H1 (cell line): ENCODE measurements around the gene DOK6. TPM values are rescaled to one million over a fixed set of nuclear protein-coding genes. Genes with fewer than 3 reads are reported as not detected.
A peak's percentile ranks its signal among the peaks of the same experiment; 100 is the strongest.

ENCODE experiments used
- CTCF ChIA-PET: fragments of 300-600 bp; sonication (Branson Sonifier 250); formaldehyde crosslinking; loops from one replicate; lab custom pipeline; 2021; ENCODE audit not compliant: partially characterized antibody; lab: Charles Lee
- POLR2A ChIA-PET: fragments of 300-600 bp; sonication (Branson Sonifier 250); formaldehyde crosslinking; loops from one replicate; lab custom pipeline; 2021; ENCODE audit warnings: inconsistent platforms; ENCODE audit not compliant: partially characterized antibody; lab: Charles Lee
- DNase-seq, 2 experiments: peaks; one replicate each; pipeline versions ENCODE4 v3.0.0 to v3.0.0-alpha.2; 2010 to 2022; ENCODE audit warnings: low spot score in 2 of 2, low read depth in 1 of 2, mixed read lengths in 1 of 2
- FAIRE-seq: peaks from 2 replicates; lab custom pipeline; 2011; peaks lifted over from hg19 to GRCh38; lab: Jason Lieb, UNC
- H2AFZ ChIP-seq: 2 replicates; pipeline ENCODE4 v1.8.1; 2012; ENCODE audit warnings: low read length, inconsistent platforms
- H2AK5ac ChIP-seq: 2 replicates; pipeline ENCODE4 v1.6.1; 2013; ENCODE audit warnings: low read depth, low read length
- H2BK120ac ChIP-seq: replicated peaks from 2 replicates; pipeline ENCODE3; 2013; ENCODE audit warnings: low read depth, low read length, inconsistent platforms
- H2BK12ac ChIP-seq: 2 replicates; pipeline ENCODE4 v1.6.1; 2013; ENCODE audit warnings: low read depth, low read length
- H2BK15ac ChIP-seq: 2 replicates; pipeline ENCODE4 v1.6.1; 2013; ENCODE audit warnings: low read length
- H2BK20ac ChIP-seq: 2 replicates; pipeline ENCODE4 v1.6.1; 2013; ENCODE audit warnings: low read length
- H2BK5ac ChIP-seq: 2 replicates; pipeline ENCODE4 v1.6.1; 2013; ENCODE audit warnings: low read depth, low read length
- H3K14ac ChIP-seq: 2 replicates; pipeline ENCODE4 v1.6.1; 2013; ENCODE audit warnings: inconsistent platforms; ENCODE audit not compliant: insufficient read length
- H3K18ac ChIP-seq: 2 replicates; pipeline ENCODE4 v1.6.1; 2013; ENCODE audit warnings: low read length; ENCODE audit errors: extremely low read depth
- H3K23ac ChIP-seq: 2 replicates; pipeline ENCODE4 v1.6.1; 2013; ENCODE audit warnings: inconsistent platforms; ENCODE audit not compliant: insufficient read length
- H3K23me2 ChIP-seq: 2 replicates; pipeline ENCODE4 v1.6.1; 2013; ENCODE audit warnings: low read depth, low read length
- H3K27ac ChIP-seq: 2 replicates; pipeline ENCODE4 v1.6.1; 2011; ENCODE audit warnings: low read depth, low read length, inconsistent platforms
- H3K27me3 ChIP-seq, 4 experiments: replicated peaks in 1 of 4; 1 replicate in 1 of 4; 2 replicates in 3 of 4; pipeline versions ENCODE4 v1.6.1 to v1.8.1; 2011 to 2013; ENCODE audit warnings: low read length in 3 of 4, mild to moderate bottlenecking in 3 of 4, inconsistent platforms in 2 of 4, mixed read lengths in 2 of 4, moderate library complexity in 1 of 4; ENCODE audit not compliant: control insufficient read depth in 3 of 4, insufficient read depth in 3 of 4; ENCODE audit errors: extremely low read depth in 1 of 4
- H3K36me3 ChIP-seq, 4 experiments: 2 replicates each; pipeline versions ENCODE4 v1.6.1 to v1.8.1; 2011 to 2013; ENCODE audit warnings: mild to moderate bottlenecking in 4 of 4, low read length in 3 of 4, moderate library complexity in 2 of 4, control low read depth in 1 of 4, inconsistent platforms in 1 of 4; ENCODE audit not compliant: insufficient read depth in 4 of 4, control insufficient read depth in 2 of 4
- H3K4ac ChIP-seq: replicated peaks from 2 replicates; pipeline ENCODE3; 2013; ENCODE audit warnings: low read length, low read depth, mixed read lengths, inconsistent platforms; ENCODE audit not compliant: insufficient read length
- H3K4me1 ChIP-seq, 4 experiments: replicated peaks in 1 of 4; 1 replicate in 1 of 4; 2 replicates in 3 of 4; pipeline versions ENCODE4 v1.6.1 to v1.8.1; 2011 to 2013; ENCODE audit warnings: low read length in 3 of 4, inconsistent platforms in 2 of 4, mixed read lengths in 1 of 4; ENCODE audit not compliant: insufficient read depth in 4 of 4, control insufficient read depth in 3 of 4
- H3K4me2 ChIP-seq, 2 experiments: 2 replicates each; pipeline versions ENCODE4 v1.6.1 to v1.8.1; 2011 to 2013; ENCODE audit warnings: low read depth in 2 of 2, low read length in 2 of 2, control low read depth in 1 of 2, inconsistent platforms in 1 of 2, mild to moderate bottlenecking in 1 of 2; ENCODE audit not compliant: insufficient read depth in 1 of 2
- H3K4me3 ChIP-seq, 4 experiments: fragments of 200-600, 300-600 bp in 1 of 4; sonication (generic), shearing (Covaris generic), sonication (Bioruptor Twin) in 1 of 4; 2 replicates each; pipeline versions ENCODE4 v1.5.1 to v1.8.1; 2011 to 2016; ENCODE audit warnings: low read length in 4 of 4, low read depth in 3 of 4, control low read depth in 2 of 4, inconsistent platforms in 2 of 4, mild to moderate bottlenecking in 2 of 4, mixed read lengths in 1 of 4, moderate library complexity in 1 of 4; ENCODE audit not compliant: insufficient read depth in 2 of 4; ENCODE audit errors: extremely low read depth in 1 of 4
- H3K56ac ChIP-seq: replicated peaks from 2 replicates; pipeline ENCODE3; 2013; ENCODE audit warnings: low read depth, mild to moderate bottlenecking, mixed read lengths, low read length, inconsistent platforms; ENCODE audit not compliant: insufficient read length
- H3K79me1 ChIP-seq: 2 replicates; pipeline ENCODE4 v1.6.1; 2013; ENCODE audit warnings: low read depth, low read length, control low read depth
- H3K79me2 ChIP-seq, 2 experiments: 2 replicates each; pipeline versions ENCODE4 v1.6.1 to v1.8.1; 2012 to 2013; ENCODE audit warnings: low read length in 2 of 2, mild to moderate bottlenecking in 2 of 2, inconsistent platforms in 1 of 2; ENCODE audit not compliant: insufficient read depth in 2 of 2, control insufficient read depth in 1 of 2
- H3K9ac ChIP-seq, 4 experiments: replicated peaks in 1 of 4; 1 replicate in 1 of 4; 2 replicates in 3 of 4; pipeline versions ENCODE4 v1.6.1 to v1.8.1; 2011 to 2013; ENCODE audit warnings: low read depth in 3 of 4, low read length in 3 of 4, control low read depth in 2 of 4, mild to moderate bottlenecking in 2 of 4, moderate library complexity in 2 of 4, inconsistent platforms in 1 of 4; ENCODE audit errors: extremely low read depth in 1 of 4
- H3K9me3 ChIP-seq, 2 experiments: 2 replicates each; pipeline versions ENCODE4 v1.6.1 to v1.8.1; 2012 to 2013; ENCODE audit warnings: mild to moderate bottlenecking in 2 of 2, moderate library complexity in 2 of 2, control low read depth in 1 of 2, inconsistent platforms in 1 of 2, low read depth in 1 of 2, low read length in 1 of 2, mixed read lengths in 1 of 2; ENCODE audit not compliant: insufficient read depth in 2 of 2
- H4K20me1 ChIP-seq, 2 experiments: replicated peaks in 1 of 2; 2 replicates each; pipeline versions ENCODE3 to v1.8.1; 2011 to 2013; ENCODE audit warnings: inconsistent platforms in 2 of 2, low read length in 2 of 2, mild to moderate bottlenecking in 1 of 2; ENCODE audit not compliant: insufficient read depth in 2 of 2, control insufficient read depth in 1 of 2
- H4K5ac ChIP-seq: 2 replicates; pipeline ENCODE4 v1.6.1; 2013; ENCODE audit warnings: low read length, low read depth, mixed read lengths, inconsistent platforms; ENCODE audit not compliant: insufficient read length
- H4K8ac ChIP-seq: 2 replicates; pipeline ENCODE4 v1.8.0; 2013; ENCODE audit warnings: mild to moderate bottlenecking, moderate library complexity, low read length, inconsistent platforms; ENCODE audit not compliant: insufficient read depth; ENCODE audit errors: extremely low read depth
- H4K91ac ChIP-seq: replicated peaks from 2 replicates; pipeline ENCODE3; 2013; ENCODE audit warnings: low read length, mixed read lengths, inconsistent platforms; ENCODE audit not compliant: insufficient read length
- BCL11A ChIP-seq, 2 experiments: IDR thresholded peaks; one replicate each; pipeline ENCODE4 v1.6.1; 2011; ENCODE audit warnings: low read depth in 2 of 2, low read length in 2 of 2, mild to moderate bottlenecking in 2 of 2
- CTBP2 ChIP-seq: IDR thresholded peaks from 2 replicates; pipeline ENCODE4 v1.7.0; 2011; ENCODE audit warnings: borderline replicate concordance, mild to moderate bottlenecking, moderate library complexity, mixed read lengths, low read length; ENCODE audit not compliant: insufficient read depth, insufficient read length
- EZH2 ChIP-seq: fragments of 200-600 bp; sonication (generic); IDR thresholded peaks from 2 replicates; pipeline ENCODE4 v1.7.1; 2012; ENCODE audit warnings: low read depth, mild to moderate bottlenecking, moderate library complexity, low read length, inconsistent platforms; ENCODE audit not compliant: severe bottlenecking
- RFX5 ChIP-seq: IDR thresholded peaks from 2 replicates; pipeline ENCODE4 v1.6.1; 2011; ENCODE audit warnings: low read depth, low read length, improper control_type of control experiment, borderline replicate concordance
- RNF2 ChIP-seq: fragments of 200-900, 300-1000 bp; sonication (generic); IDR thresholded peaks from 2 replicates; pipeline ENCODE4 v1.7.1; 2016; ENCODE audit warnings: borderline replicate concordance, low read depth, mild to moderate bottlenecking, antibody characterized with exemption, low read length; ENCODE audit not compliant: poor library complexity, severe bottlenecking; ENCODE audit errors: missing control alignments
- SIX5 ChIP-seq: IDR thresholded peaks from 2 replicates; pipeline ENCODE4 v1.6.1; 2011; ENCODE audit warnings: mild to moderate bottlenecking, low read depth, low read length
- SP1 ChIP-seq: IDR thresholded peaks from 2 replicates; pipeline ENCODE4 v1.6.1; 2011; ENCODE audit warnings: low read depth, low read length
- SRF ChIP-seq: IDR thresholded peaks from 2 replicates; pipeline ENCODE4 v1.6.1; 2011; ENCODE audit warnings: mild to moderate bottlenecking, low read depth, low read length, moderate library complexity
- SUZ12 ChIP-seq: fragments of 200-600 bp; sonication (generic); IDR thresholded peaks from 2 replicates; pipeline ENCODE4 v1.6.1; 2012; ENCODE audit warnings: mild to moderate bottlenecking, inconsistent platforms, low read length, moderate library complexity, mixed read lengths
- WGBS, 2 experiments: shearing (Covaris generic) in 1 of 2; methylation state at CpG; one replicate each; pipeline versions ENCODE4 v1.1.6 to v1.1.7; 2013 to 2015; ENCODE audit warnings: low lambda C conversion rate in 2 of 2, mixed read lengths in 2 of 2, inconsistent platforms in 1 of 2, low coverage in 1 of 2, missing lambda C conversion rate in 1 of 2; ENCODE audit not compliant: insufficient replicate concordance in 2 of 2, insufficient coverage in 1 of 2, insufficient read length in 1 of 2; ENCODE audit errors: extremely low coverage in 1 of 2, missing lambda C conversion rate in 1 of 2; 5-methylcytosine and 5-hydroxymethylcytosine counted together
- polyA plus RNA-seq, 7 experiments: library from polyadenylated mRNA; depleted of rRNA in 3 of 7; stranded (reverse) in 5 of 7; unstranded in 2 of 7; fragments of >200 nt in 5 of 7; fragments of 200-250 nt in 2 of 7; gene quantifications; 1 replicate in 5 of 7; 2 replicates in 1 of 7; 4 replicates in 1 of 7; pipeline versions ENCODE4 v1.2.1 to v1.2.3, GENCODE V29; 2011 to 2013; ENCODE audit warnings: missing spikeins in 2 of 7, mixed read lengths in 2 of 7
- total RNA-seq: library from RNA; stranded (reverse); fragmentation: NEBNext Ultra II Directional; extraction: Animal tissue kit (Norgen Biotek cat#: 25700); gene quantifications from 2 replicates; pipeline ENCODE4 v1.2.1, GENCODE V29; 2021

The DOK6 gene
- total and polyA plus RNA-seq, 2 of the 8 experiments (the other 6 are each of a cell fraction or from before 2014, with no cell fraction given), result 0.33 to 0.50 TPM

DNA sequence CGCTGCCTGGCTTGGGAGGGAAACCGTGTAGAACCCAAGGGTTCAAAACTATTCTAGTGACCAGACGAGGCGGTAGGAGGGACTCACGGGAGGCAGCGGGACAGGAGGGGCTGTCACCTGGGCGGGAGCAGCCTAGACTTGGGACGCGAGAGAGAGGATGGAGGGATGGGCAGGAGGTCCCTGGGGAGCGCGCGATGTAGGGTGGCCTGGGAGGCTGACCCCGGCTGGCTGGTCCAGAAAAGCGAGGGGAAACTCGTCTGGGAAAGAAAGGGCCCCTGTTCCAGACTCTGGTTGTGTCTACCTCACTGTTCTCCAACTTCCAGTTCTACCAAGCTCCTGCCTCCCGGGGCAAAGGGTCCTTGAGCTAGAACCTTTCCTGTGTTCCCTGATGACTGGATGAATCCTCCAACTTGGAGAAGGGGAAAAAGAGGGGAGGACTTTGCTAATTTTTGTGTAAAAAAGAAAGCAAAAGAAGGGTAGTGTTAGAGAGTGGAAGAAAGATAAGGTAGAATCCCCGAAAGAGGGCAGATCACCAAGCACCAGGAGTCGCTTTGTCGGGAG lies 1.4 kb downstream of the DOK6 start:
- POLR2A ChIA-PET, result interaction anchor here (1.4 kb wide), 1 partner anchor 34 kb away, joined by 4 read pairs; no protein-coding TSS in a partner anchor

More for the DNA sequence above, 1.4 kb downstream of the DOK6 start:
- H4K91ac ChIP-seq, result no peak overlapping the region
- H3K23ac ChIP-seq, result no peak overlapping the region
- no peak overlapping the region for H2BK12ac ChIP-seq
- H4K8ac ChIP-seq, result no peak overlapping the region; the same call in 1 of the 2 replicates
- peak overlapping the region; percentile 91 to 100 for H3K4me2 ChIP-seq
- H2BK120ac ChIP-seq, result no peak overlapping the region
- H3K4me1 ChIP-seq, result peaks cover 2 to 9% (median 6%) of the 10 kb centered on the region in 4 experiments; a peak in 6 of 7 replicates
- no peak overlapping the region for H2BK15ac ChIP-seq
- CTCF ChIA-PET, result interaction anchor here (1.0 to 1.9 kb wide), 4 partner anchors 9 to 473 kb away, joined by 3 to 4 read pairs (median 4); no protein-coding TSS in a partner anchor
- no peaks in the 10 kb centered on the region for H3K79me1 ChIP-seq
- H2AK5ac ChIP-seq, result no peak overlapping the region
- peak overlapping the region; percentile 41 to 81 (median 62) for H3K4me3 ChIP-seq
- peaks cover 21% of the 10 kb centered on the region for H3K23me2 ChIP-seq
- no peak overlapping the region for H3K14ac ChIP-seq
- no peak overlapping the region for H3K4ac ChIP-seq
- H3K9ac ChIP-seq, result no peak overlapping the region
- no peak overlapping the region for H3K27ac ChIP-seq
- no peaks in the 10 kb centered on the region for H3K36me3 ChIP-seq
- H2BK20ac ChIP-seq, result no peak overlapping the region
- DNase-seq, result peak in 1 of 2 experiments; percentile 54
- H3K79me2 ChIP-seq, result no peaks in the 10 kb centered on the region
- H3K56ac ChIP-seq, result no peak overlapping the region
- H3K18ac ChIP-seq, result no peak overlapping the region
- H3K27me3 ChIP-seq, result peaks cover 20 to 32% (median 28%) of the 10 kb centered on the region in 4 experiments
- H2AFZ ChIP-seq, result 0 out of 2 replicates have a peak overlapping the region, but pooled peaks have one; percentile 73
- H4K5ac ChIP-seq, result no peak overlapping the region
- no peak for FAIRE-seq
- H4K20me1 ChIP-seq, result no peaks in the 10 kb centered on the region
- no peak overlapping the region for H2BK5ac ChIP-seq
- 5% methylated on average over 17 of the region's 19 CpGs; no CpG with 5 or more reads in 1 of the 2 experiments for WGBS, 2 experiments
- H3K9me3 ChIP-seq, result no peaks in the 10 kb centered on the region
- TF ChIP-seq BCL11A (IDR thresholded peaks at IDR 0.05; ENCODE audit: low read depth in 2 of 2, low read length in 2 of 2), result no peak
- TF ChIP-seq SUZ12, result peak; percentile 94
- TF ChIP-seq SP1, result no peak
- TF ChIP-seq SIX5, result no peak
- TF ChIP-seq CTBP2, result no peak
- TF ChIP-seq RFX5, result no peak
- TF ChIP-seq EZH2, result peak; percentile 96
- no peak for TF ChIP-seq SRF
- peak; percentile 74 for TF ChIP-seq RNF2
